Kidney tubule cell (primary cell): ENCODE data around the gene FMN2.

ENCODE experiments used
- DNase-seq: peaks from one replicate; pipeline ENCODE4 v3.0.0-alpha.2; 2018; ENCODE audit warnings: low spot score

The FMN2 gene

DNA sequence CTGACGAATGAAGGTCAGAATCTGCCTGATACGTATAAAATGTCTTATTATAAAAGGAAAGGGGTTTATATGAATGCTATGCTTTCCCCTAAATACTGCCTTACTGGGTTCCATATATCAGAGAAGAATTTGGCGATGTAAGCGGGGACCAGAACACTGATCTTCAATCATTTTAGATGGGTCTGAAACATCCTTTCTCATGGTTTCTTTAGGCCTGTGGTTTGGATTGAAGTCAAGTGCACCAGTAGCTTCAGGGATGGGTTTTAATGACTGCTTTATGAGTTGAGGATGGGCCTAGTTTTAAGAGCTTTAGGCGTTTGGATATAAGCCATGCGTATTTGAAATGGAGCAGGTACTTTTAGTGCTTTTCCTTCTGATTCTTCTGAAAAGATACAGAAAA, 6.9 kb downstream of the FMN2 start:
- DNase-seq, result no peak

DNA sequence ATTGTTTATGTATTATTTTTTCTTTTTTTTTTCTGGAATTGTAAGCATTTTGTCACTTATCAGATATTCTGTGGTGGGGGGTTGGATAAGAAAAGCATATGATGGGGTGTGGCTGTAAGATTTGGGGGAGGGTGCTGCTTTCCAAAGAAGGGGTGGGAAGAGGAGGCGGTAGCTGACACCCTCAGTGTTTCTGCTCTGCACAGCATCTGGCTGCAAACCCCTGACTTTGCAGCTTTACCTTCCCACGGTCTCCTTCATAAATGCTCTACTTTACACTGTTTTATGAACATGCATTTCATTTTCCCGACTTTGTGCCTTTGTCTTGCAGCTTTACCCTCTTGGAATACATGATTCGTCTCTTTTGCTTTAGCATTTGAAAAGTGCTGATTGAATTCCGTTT, 7.6 kb downstream of the FMN2 start:
- DNase-seq, result no peak

- no peak for DNase-seq
Observed at GRCh38 chr1:240099748-240100147, 8.1 kb downstream of the FMN2 start.

GRCh38 chr1:240100371-240100934, 8.8 kb downstream of the FMN2 start:
- no peak for DNase-seq

DNA sequence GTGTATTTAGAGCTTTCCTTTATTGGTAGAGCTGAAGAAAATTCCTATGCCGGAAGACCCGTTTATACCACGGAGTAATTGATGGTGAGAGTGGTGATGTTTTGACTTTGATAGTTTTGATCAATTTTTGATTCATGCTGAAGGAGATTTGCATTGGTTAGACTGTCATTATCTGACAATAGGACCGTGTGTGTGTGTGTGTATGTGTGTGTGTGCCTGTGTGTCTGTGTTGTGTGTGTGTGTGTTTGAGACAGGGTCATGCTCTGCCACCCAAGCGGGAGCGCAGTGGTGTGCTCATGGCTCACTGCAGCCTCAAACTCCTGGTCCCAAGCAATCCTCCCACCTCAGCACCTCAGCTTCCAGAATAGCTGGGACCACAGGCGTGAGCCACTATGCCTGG, 9.6 kb downstream of the FMN2 start:
- no peak for DNase-seq

GRCh38 chr1:240101737-240102136, 10.1 kb downstream of the FMN2 start:
- DNase-seq, result no peak

DNA sequence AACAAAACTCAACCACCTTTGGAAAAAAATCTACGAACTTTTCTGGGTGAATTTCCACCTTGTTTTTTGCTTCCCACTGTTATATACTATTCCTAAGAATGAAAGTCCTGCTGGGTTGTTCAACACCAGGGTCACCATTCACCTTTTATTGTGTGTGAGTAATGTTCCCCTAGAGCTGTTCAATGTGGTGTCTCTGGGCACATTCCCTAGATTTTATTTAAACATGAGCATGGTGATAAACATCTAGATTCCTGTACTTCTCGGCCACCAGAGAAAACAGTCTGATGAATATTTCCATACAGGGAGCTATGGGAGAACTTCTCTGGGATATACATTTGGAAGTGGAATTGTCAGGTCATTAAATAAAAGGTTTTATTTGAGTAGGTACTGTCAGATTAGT, 13.0 kb downstream of the FMN2 start:
- no peak for DNase-seq

GRCh38 chr1:240107058-240107684, 15.5 kb downstream of the FMN2 start:
- peak; percentile 52 for DNase-seq

- DNase-seq, result no peak
Observed at GRCh38 chr1:240109130-240109529, 17.4 kb downstream of the FMN2 start.

- no peak for DNase-seq
Observed at GRCh38 chr1:240109920-240110636, 18.4 kb downstream of the FMN2 start.

- no peak for DNase-seq
Observed at GRCh38 chr1:240111558-240111957, 19.9 kb downstream of the FMN2 start.

- DNase-seq, result no peak
Observed at GRCh38 chr1:240114222-240114621, 22.5 kb downstream of the FMN2 start.

GRCh38 chr1:240115831-240116230, 24.1 kb downstream of the FMN2 start:
- DNase-seq, result no peak

DNA sequence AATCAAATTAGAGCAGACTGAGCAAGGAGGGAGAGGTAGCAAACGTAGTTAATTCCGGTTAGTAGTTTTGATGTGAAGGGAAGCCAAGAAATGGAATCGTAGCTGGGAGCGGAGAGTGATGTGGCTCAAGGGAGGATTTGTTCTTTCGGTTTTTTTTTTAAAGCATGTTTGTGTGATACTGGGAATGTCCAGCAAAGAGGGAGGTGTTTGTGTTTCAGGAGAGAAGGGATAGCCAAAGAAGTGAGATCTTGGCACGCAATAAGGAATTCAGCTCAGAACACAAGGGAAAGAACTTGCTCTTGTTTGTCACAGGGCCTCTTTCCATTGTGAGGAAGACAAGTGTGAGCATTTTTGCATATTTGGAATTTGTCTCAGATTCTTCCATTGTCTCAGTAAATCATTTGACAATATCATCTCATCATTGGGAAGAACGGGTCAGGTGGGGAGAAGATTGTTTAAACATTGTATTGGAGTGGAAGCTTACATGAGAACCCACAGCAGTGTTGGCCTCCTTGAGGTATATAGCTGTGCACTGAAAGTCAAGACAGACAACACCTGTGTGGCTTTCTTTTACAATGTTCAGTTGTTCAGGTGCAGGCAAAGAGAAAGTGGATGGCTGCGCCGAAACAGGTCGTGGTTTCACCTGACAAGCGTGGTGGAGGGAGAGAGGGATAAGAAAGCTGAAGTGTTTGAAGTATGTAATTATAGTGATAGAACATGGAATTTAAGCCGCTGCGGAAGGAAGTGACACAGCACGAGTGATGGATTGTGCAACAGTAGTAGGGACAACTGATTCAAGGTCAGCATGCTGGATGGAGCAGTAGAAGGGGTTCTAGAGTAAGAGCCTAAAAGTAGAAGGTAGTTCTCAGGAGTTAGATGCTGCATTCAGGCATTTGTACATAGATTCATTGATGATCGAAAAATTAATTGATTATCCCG, 25.4 kb downstream of the FMN2 start:
- no peak for DNase-seq

GRCh38 chr1:240117930-240118329, 26.2 kb downstream of the FMN2 start:
- DNase-seq, result no peak

GRCh38 chr1:240122639-240123613, 31.2 kb downstream of the FMN2 start:
- DNase-seq, result peak; percentile 26

- DNase-seq, result no peak
Observed at GRCh38 chr1:240126821-240127220, 35.1 kb downstream of the FMN2 start.

DNA sequence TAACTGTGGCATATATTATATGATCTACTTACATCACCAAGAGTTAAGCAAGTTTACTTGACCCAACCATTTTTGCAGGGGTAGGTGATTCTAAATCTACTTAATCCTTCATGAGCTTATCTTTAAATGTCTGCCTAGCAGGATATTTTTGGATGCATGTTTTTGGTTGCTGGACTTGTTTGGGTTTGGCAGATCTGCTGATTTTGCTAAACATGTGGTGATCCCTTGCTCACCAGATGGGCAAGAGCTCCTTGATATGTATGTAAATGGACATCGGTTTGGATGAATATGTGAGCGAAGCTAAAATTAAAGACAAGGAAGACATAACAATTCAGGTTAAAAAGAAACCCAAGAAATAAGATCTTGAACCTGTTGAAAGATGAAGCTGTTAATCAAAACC, 36.7 kb downstream of the FMN2 start:
- DNase-seq, result no peak

DNA sequence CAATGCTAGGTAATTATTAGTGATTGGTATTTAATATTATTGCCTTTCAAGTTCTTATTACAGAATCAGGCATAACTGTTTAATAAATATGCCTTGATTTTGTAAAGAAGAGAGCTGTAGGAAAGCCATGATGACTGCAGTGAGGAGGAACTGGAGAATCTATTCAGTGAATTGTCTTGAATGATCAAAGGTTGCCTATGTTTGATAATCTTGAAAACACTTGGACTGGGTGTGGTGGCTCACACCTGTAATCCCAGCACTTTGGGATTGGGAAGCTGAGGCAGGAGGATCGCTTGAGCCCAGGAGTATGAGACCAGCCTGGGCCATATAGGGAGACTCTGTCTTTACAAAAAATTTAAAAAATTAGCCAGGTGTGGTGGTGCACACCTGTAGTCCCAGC, 42.4 kb downstream of the FMN2 start:
- DNase-seq, result no peak

DNA sequence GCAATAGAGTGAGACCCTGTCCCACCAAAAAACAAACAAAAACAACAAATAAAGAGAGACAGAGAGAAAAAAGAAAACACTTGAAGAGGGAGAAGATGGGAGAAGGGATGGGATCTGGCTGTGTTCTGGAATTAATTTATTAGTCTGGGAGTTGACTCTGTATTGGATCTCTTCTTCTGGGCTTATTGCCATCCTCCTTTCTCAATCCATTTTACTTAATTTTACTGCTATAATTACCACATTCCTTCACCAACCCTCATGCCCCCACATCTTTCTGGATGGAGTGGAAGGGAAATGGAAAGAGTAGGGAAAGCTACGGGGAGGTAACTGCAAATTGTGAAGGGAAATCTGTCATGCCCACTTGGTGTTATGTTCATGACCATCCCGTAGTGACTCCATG, 42.9 kb downstream of the FMN2 start:
- no peak for DNase-seq

DNA sequence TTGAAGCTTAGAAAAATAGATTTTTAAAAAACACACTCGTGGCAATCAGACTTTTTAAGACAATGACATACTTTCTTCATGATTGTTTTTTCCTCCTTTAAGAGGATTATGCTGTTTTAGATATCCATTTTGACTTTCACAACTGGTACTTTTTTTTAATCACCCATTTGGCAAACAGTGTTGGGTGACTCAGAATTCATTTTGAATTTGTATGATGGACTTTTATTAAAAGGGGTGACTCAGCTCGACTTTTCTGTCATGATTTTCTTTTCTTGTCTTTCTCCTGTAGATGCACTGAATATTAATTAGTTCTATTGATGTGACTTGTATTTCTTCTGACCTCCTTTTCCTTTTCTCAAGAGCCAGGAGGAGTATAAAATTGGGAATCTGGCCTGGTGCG, 44.7 kb downstream of the FMN2 start:
- DNase-seq, result no peak
